ENCODE data around the gene DCTN1.

The DCTN1 gene

DNA sequence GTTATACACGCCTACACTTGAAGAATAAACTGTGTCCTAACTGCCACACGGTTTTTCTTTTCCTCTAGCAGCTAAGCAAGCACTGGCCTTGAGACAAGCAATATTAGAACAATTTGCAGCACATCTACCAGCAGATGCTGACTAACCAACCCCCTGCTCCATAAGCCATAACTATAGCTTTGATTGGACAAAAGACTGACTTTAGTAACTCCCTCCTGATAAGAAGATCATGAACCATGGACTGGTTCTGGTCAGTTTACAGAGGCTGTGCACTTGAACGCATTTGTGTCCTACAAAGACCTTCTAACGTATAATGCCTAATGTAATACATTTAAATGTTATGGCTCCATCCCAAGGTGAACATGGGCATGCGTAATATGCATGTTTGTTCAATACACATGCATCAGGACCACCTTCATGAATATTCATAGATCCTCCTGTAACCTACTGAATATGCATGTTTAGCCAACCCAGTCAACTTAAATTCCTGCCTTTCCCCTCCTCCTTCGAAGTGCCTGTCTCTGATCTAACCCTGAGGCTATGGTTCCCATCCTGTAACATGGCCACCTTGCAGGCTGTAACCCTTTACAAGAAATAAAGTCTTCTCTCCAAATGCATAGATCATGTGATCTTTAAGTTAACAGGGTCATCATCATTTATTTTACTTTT, 63.4 kb downstream of the DCTN1 start:
- no peak for DNase-seq

DNA sequence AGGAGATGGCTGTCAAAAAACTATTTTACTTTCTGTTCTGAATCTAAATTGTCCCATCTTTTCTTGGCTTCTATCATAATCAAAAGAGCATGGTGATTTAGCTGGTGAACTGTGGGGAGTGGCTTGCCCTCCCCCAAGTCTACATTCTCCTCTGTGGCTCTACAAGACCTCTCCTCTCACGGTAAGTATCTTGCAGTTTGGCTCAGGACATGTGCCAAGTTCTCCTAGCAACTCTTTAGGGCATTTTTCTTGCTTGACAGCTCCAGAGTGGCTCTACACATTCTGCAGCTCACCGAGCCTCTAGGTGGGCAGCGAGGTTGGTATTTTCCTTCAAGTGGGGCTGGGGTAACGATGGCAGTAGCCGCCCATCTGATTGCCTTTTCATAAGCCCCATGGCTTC, 66.0 kb downstream of the DCTN1 start:
- no peak for DNase-seq

GRCh38 chr2:74313497-74313896, 66.6 kb downstream of the DCTN1 start:
- DNase-seq: no peak

- DNase-seq: no peak
Observed at GRCh38 chr2:74312913-74313312, 67.2 kb downstream of the DCTN1 start.
